Loucy (cell line): ENCODE data around the gene WWOX.

Source experiments
- H2AFZ ChIP-seq: fragments of 200-600 bp; sonication (generic); 2 replicates; pipeline ENCODE4 v1.6.0; 2016; ENCODE audit warnings: antibody characterized with exemption, mild to moderate bottlenecking, low read length, moderate library complexity
- H3F3A ChIP-seq: fragments of 200-600 bp; 2 replicates; pipeline ENCODE4 v1.6.0; 2016; ENCODE audit warnings: antibody characterized with exemption, low read depth, mild to moderate bottlenecking
- H3K27me3 ChIP-seq: fragments of 200-600 bp; sonication (generic); 2 replicates; pipeline ENCODE4 v1.6.1; 2014; ENCODE audit warnings: low read length, mild to moderate bottlenecking; ENCODE audit not compliant: insufficient read depth, poor library complexity, severe bottlenecking
- H3K36me3 ChIP-seq: fragments of 200-600 bp; sonication (generic); 2 replicates; pipeline ENCODE4 v1.6.1; 2016; ENCODE audit warnings: low read length; ENCODE audit not compliant: insufficient read depth
- H3K4me1 ChIP-seq: fragments of 200-600 bp; sonication (generic); 2 replicates; pipeline ENCODE4 v1.5.1; 2014; ENCODE audit warnings: low read length, mild to moderate bottlenecking; ENCODE audit not compliant: insufficient read depth, poor library complexity, severe bottlenecking
- H3K4me2 ChIP-seq: fragments of 200-600 bp; sonication (generic); 2 replicates; pipeline ENCODE4 v1.6.0; 2014; ENCODE audit warnings: antibody characterized with exemption, low read length, low read depth, mild to moderate bottlenecking; ENCODE audit not compliant: poor library complexity, severe bottlenecking
- H3K4me3 ChIP-seq: fragments of 200-600 bp; sonication (generic); 2 replicates; pipeline ENCODE4 v1.5.1; 2014; ENCODE audit warnings: low read length, mild to moderate bottlenecking, mixed read lengths; ENCODE audit not compliant: poor library complexity, severe bottlenecking
- H3K79me2 ChIP-seq: fragments of 200-600 bp; sonication (generic); 2 replicates; pipeline ENCODE4 v1.6.1; 2014; ENCODE audit warnings: low read length; ENCODE audit not compliant: insufficient read depth
- H3K9ac ChIP-seq: fragments of 200-600 bp; sonication (generic); 2 replicates; pipeline ENCODE4 v1.6.0; 2014; ENCODE audit warnings: mild to moderate bottlenecking, low read depth, low read length, moderate library complexity; ENCODE audit not compliant: poor library complexity, severe bottlenecking
- H3K9me2 ChIP-seq: fragments of 200-600 bp; sonication (generic); replicated peaks from 2 replicates; pipeline ENCODE4 v1.6.1; 2016; ENCODE audit warnings: low read depth, low read length, mixed read lengths
- H3K9me3 ChIP-seq: fragments of 200-600 bp; sonication (generic); 2 replicates; pipeline ENCODE4 v1.6.1; 2014; ENCODE audit warnings: mild to moderate bottlenecking, antibody characterized with exemption, low read length, low read depth; ENCODE audit not compliant: insufficient read depth
- H4K20me1 ChIP-seq: fragments of 200-600 bp; sonication (generic); 2 replicates; pipeline ENCODE4 v1.6.0; 2014; ENCODE audit warnings: antibody characterized with exemption, low read length, mild to moderate bottlenecking; ENCODE audit not compliant: insufficient read depth, poor library complexity, severe bottlenecking
- EZH2phosphoT487 ChIP-seq: fragments of 200-600 bp; IDR thresholded peaks from 2 replicates; pipeline ENCODE4 v1.6.1; 2018; ENCODE audit warnings: antibody characterized with exemption, mild to moderate bottlenecking, moderate library complexity, borderline replicate concordance
- TF ChIP-seq, protein P1 (sequence below): fragments of 200-600 bp; sonication (generic); conservative IDR thresholded peaks from 2 replicates; pipeline ENCODE4 v1.5.1; 2014; ENCODE audit warnings: mild to moderate bottlenecking, antibody characterized with exemption, low read length

The WWOX gene

DNA sequence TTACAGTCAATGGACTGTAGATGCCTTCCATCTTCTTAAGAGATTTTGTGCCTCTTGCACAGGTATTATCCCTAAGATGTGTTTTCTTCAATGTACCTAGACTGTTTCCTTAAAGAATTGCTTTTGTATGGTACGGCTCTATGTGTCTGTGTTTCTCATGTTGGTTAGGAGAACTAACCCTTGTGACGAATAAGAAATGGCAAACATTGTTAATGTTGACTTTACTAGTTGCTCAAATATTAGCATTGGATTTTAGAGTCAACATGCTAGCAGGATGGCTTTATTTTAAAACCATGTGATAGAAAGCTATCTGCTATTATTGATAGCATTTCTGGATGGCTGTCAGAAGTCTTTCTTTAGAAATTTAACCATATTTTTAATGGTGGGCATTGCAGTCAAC is 34.5 kb downstream of the WWOX start:
- no peaks in the 10 kb centered on the region for H3K9me3 ChIP-seq
- H3K79me2 ChIP-seq = no peaks in the 10 kb centered on the region
- no peaks in the 10 kb centered on the region for H3F3A ChIP-seq
- no peaks in the 10 kb centered on the region for H3K27me3 ChIP-seq
- TF ChIP-seq EZH2phosphoT487 = no peak
- TF ChIP-seq, protein P1, sequence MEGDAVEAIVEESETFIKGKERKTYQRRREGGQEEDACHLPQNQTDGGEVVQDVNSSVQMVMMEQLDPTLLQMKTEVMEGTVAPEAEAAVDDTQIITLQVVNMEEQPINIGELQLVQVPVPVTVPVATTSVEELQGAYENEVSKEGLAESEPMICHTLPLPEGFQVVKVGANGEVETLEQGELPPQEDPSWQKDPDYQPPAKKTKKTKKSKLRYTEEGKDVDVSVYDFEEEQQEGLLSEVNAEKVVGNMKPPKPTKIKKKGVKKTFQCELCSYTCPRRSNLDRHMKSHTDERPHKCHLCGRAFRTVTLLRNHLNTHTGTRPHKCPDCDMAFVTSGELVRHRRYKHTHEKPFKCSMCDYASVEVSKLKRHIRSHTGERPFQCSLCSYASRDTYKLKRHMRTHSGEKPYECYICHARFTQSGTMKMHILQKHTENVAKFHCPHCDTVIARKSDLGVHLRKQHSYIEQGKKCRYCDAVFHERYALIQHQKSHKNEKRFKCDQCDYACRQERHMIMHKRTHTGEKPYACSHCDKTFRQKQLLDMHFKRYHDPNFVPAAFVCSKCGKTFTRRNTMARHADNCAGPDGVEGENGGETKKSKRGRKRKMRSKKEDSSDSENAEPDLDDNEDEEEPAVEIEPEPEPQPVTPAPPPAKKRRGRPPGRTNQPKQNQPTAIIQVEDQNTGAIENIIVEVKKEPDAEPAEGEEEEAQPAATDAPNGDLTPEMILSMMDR = no peak
- H3K9me2 ChIP-seq = no peaks in the 10 kb centered on the region
- no peaks in the 10 kb centered on the region for H3K4me1 ChIP-seq
- H3K9ac ChIP-seq = no peak overlapping the region
- H3K4me2 ChIP-seq = no peak overlapping the region
- no peak overlapping the region for H3K4me3 ChIP-seq
- H3K36me3 ChIP-seq = no peaks in the 10 kb centered on the region
- H2AFZ ChIP-seq = no peak overlapping the region
- no peaks in the 10 kb centered on the region for H4K20me1 ChIP-seq

DNA sequence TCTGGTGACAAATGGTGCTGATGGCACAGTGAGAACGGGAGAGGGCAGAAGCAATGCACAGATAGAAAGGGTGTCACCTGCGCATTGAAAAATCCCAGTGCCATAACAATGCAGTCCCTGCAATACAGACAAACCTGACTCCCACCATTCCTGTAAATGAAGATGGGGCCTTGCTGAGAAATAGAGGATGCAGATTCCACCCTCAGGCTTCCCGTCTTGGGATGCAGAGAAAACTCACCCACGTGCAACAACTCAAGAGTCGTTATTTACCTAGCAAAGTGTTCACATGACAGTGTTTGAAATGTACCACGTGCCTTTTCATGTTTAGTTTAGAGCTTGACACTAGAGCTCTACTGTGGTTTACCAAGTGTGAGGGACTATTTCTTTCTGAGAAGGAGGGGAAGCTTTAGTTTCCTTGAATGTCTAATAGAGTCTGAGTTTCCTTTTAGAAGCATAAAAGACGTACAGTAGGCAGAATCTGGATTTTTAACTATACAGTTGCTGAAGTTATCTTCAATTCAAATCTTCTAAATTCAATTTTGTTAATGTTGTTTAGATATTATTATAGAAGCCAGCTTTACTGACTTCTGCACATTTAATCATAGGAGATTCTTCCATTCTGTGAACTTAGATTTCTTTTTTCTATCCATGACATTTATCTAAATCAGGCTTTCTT is 35.6 kb downstream of the WWOX start:
- Histone ChIP-seq H3K9ac (no peak overlapping the region), H3K4me2 (no peak overlapping the region)
- no peak for TF ChIP-seq EZH2phosphoT487

DNA sequence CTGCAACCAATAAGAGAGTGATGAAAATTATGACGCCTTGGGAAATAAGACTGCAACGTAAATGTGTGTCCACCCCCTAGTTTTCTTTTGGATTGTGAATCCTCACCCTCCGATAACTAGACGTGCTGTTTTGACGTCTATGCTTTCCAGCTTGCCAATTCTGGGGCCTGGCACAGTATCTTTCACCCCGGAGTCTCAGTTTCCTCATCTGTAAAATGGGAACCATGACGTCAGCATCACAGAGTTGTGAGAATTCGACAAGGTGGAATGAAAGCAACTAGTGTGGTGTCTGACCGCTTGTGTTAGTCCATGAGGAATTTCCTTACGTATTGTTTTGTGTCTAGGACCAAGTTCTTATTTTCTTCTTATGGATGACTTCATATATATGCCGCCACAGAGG is 37.7 kb downstream of the WWOX start:
- Histone ChIP-seq H2AFZ (no peak overlapping the region), H3K36me3 (no peaks in the 10 kb centered on the region), H3K4me3 (no peak overlapping the region), H3K4me1 (no peaks in the 10 kb centered on the region), H3K79me2 (no peaks in the 10 kb centered on the region), H3K9me3 (no peaks in the 10 kb centered on the region), H3K27me3 (no peaks in the 10 kb centered on the region), H3K9ac (no peak overlapping the region), H4K20me1 (no peaks in the 10 kb centered on the region), H3F3A (no peaks in the 10 kb centered on the region), H3K9me2 (no peaks in the 10 kb centered on the region), H3K4me2 (no peak overlapping the region)
- no peak for TF ChIP-seq EZH2phosphoT487
- TF ChIP-seq, protein P1 = no peak

More for the DNA sequence above, 35.6 kb downstream of the WWOX start:
- no peaks in the 10 kb centered on the region for H3F3A ChIP-seq
- no peaks in the 10 kb centered on the region for H3K27me3 ChIP-seq
- H2AFZ ChIP-seq = no peak overlapping the region
- no peaks in the 10 kb centered on the region for H3K9me2 ChIP-seq
- H3K79me2 ChIP-seq = no peaks in the 10 kb centered on the region
- H3K36me3 ChIP-seq = no peaks in the 10 kb centered on the region
- H3K4me1 ChIP-seq = no peaks in the 10 kb centered on the region
- no peaks in the 10 kb centered on the region for H4K20me1 ChIP-seq
- no peaks in the 10 kb centered on the region for H3K9me3 ChIP-seq
- no peak overlapping the region for H3K4me3 ChIP-seq
